GM12864 (cell line): ENCODE results near the gene GUCY1B1.

ENCODE experiments used
- DNase-seq: peaks from one replicate; pipeline ENCODE4 v3.0.0-alpha.2; 2011; ENCODE audit warnings: low read depth
- H3K4me3 ChIP-seq: 2 replicates; pipeline ENCODE4 v1.5.1; 2011; ENCODE audit warnings: mild to moderate bottlenecking, low read depth, low read length, control low read depth
- CTCF ChIP-seq: IDR thresholded peaks from 2 replicates; pipeline ENCODE4 v1.5.1; 2011; ENCODE audit warnings: low read depth, mild to moderate bottlenecking, moderate library complexity, low read length, control low read depth, inconsistent platforms; ENCODE audit errors: missing control alignments

Gene GUCY1B1

GRCh38 chr4:155724731-155725130 is 34.1 kb upstream of the GUCY1B1 start:
- TF ChIP-seq CTCF, result no peak
- H3K4me3 ChIP-seq, result no peak overlapping the region
- DNase-seq, result no peak

- no peak for DNase-seq
- H3K4me3 ChIP-seq, result no peak overlapping the region
- TF ChIP-seq CTCF, result no peak
Measured at GRCh38 chr4:155734065-155734464, 24.8 kb upstream of the GUCY1B1 start.

- TF ChIP-seq CTCF, result no peak
- H3K4me3 ChIP-seq, result no peak overlapping the region
- DNase-seq, result no peak
Measured at GRCh38 chr4:155734951-155735350, 23.9 kb upstream of the GUCY1B1 start.

- DNase-seq, result no peak
- no peak overlapping the region for H3K4me3 ChIP-seq
- TF ChIP-seq CTCF, result no peak
Measured at GRCh38 chr4:155735496-155735895, 23.3 kb upstream of the GUCY1B1 start.

- no peak for DNase-seq
- no peak for TF ChIP-seq CTCF
- H3K4me3 ChIP-seq, result no peak overlapping the region
Measured at GRCh38 chr4:155738548-155738947, 20.3 kb upstream of the GUCY1B1 start.

GRCh38 chr4:155741546-155741945 is 17.3 kb upstream of the GUCY1B1 start:
- no peak overlapping the region for H3K4me3 ChIP-seq
- no peak for TF ChIP-seq CTCF
- no peak for DNase-seq

- no peak overlapping the region for H3K4me3 ChIP-seq
- no peak for DNase-seq
- TF ChIP-seq CTCF, result no peak
Measured at GRCh38 chr4:155742310-155743015, 16.4 kb upstream of the GUCY1B1 start.
